NB4 (cell line): ENCODE results near the gene PDIA5.

Experiments
- CTCF ChIP-seq: IDR thresholded peaks from one replicate; pipeline ENCODE4 v1.5.1; 2012; ENCODE audit warnings: low read depth, low read length
- MAX ChIP-seq: IDR thresholded peaks from 2 replicates; pipeline ENCODE4 v1.6.1; 2011; ENCODE audit warnings: low read depth, low read length
- MYC ChIP-seq: IDR thresholded peaks from 2 replicates; pipeline ENCODE4 v1.6.1; 2011; ENCODE audit warnings: low read depth, low read length
- POLR2A ChIP-seq: IDR thresholded peaks from 2 replicates; pipeline ENCODE4 v1.6.1; 2011; ENCODE audit warnings: mild to moderate bottlenecking; ENCODE audit not compliant: insufficient read length; ENCODE audit errors: extremely low read depth

DNA sequence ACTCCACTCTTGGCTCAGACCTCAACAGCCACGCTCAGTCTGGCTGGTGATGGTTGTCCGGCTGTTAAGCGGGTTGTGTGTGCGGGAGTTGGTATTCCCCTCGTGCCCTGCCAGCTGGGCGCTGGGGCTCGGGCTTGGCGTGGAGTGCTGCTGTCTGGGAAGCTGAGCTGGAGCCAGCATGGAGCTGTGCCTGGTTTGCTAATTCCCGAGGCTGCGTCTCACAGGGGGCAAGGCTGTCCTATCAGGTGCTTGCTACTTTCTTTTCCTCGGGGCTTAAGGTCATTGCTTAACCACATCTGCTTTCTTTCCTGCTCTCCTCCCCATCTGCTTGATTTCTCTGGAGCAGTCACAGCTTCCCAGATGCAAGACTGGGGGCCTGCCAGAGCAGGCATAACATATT, 29.9 kb downstream of the PDIA5 start:
- TF ChIP-seq MAX: no peak
- TF ChIP-seq CTCF: no peak
- no peak for TF ChIP-seq POLR2A
- TF ChIP-seq MYC: no peak
